H1 (cell line): ENCODE results near the gene MGMT. TPM values are rescaled to one million over a fixed set of nuclear protein-coding genes. Genes with fewer than 3 reads are reported as not detected.

Experiments used
- RFX5 ChIP-seq: IDR thresholded peaks from 2 replicates; pipeline ENCODE4 v1.6.1; 2011; ENCODE audit warnings: low read depth, low read length, improper control_type of control experiment, borderline replicate concordance
- TAF1 ChIP-seq: IDR thresholded peaks from 2 replicates; pipeline ENCODE4 v1.6.1; 2011; ENCODE audit warnings: mild to moderate bottlenecking, low read depth, low read length
- polyA plus RNA-seq, 7 experiments: library from polyadenylated mRNA; depleted of rRNA in 3 of 7; stranded (reverse) in 5 of 7; unstranded in 2 of 7; fragments of >200 nt in 5 of 7; fragments of 200-250 nt in 2 of 7; gene quantifications; 1 replicate in 5 of 7; 2 replicates in 1 of 7; 4 replicates in 1 of 7; pipeline versions ENCODE4 v1.2.1 to v1.2.3, GENCODE V29; 2011 to 2013; ENCODE audit warnings: missing spikeins in 2 of 7, mixed read lengths in 2 of 7
- total RNA-seq: library from RNA; stranded (reverse); fragmentation: NEBNext Ultra II Directional; extraction: Animal tissue kit (Norgen Biotek cat#: 25700); gene quantifications from 2 replicates; pipeline ENCODE4 v1.2.1, GENCODE V29; 2021
- TF ChIP-seq, protein P1 (sequence below): fragments of 300-600 bp; sonication (generic); IDR thresholded peaks from 2 replicates; pipeline ENCODE4 v1.7.1; 2012; ENCODE audit warnings: low read length, moderate library complexity, mild to moderate bottlenecking, inconsistent platforms; ENCODE audit not compliant: insufficient replicate concordance

Gene MGMT
- total and polyA plus RNA-seq, 2 of the 8 experiments (the other 6 are each of a cell fraction or from before 2014, with no cell fraction given), result 9.9 to 10.7 TPM

DNA sequence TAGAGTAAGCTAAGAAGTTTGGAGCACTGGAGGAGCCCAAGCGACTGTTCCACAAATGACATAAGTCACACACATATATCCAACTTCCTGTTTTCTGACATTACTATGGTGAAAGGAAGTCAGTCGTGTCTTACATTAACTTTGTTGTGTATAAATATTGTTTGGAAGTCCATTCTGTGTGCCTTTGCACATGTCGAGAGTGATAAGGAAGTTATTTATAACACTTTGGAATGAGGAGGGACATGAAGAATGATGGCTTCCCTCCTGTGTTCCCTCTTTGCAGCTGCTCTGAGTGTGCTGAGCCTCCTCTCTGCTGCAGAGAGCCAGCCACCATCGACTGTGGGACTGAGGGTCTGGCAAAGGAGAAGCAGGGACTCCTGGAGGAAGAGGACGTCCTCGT lies 40.4 kb upstream of the MGMT start (continued):
- TF ChIP-seq, protein P1, sequence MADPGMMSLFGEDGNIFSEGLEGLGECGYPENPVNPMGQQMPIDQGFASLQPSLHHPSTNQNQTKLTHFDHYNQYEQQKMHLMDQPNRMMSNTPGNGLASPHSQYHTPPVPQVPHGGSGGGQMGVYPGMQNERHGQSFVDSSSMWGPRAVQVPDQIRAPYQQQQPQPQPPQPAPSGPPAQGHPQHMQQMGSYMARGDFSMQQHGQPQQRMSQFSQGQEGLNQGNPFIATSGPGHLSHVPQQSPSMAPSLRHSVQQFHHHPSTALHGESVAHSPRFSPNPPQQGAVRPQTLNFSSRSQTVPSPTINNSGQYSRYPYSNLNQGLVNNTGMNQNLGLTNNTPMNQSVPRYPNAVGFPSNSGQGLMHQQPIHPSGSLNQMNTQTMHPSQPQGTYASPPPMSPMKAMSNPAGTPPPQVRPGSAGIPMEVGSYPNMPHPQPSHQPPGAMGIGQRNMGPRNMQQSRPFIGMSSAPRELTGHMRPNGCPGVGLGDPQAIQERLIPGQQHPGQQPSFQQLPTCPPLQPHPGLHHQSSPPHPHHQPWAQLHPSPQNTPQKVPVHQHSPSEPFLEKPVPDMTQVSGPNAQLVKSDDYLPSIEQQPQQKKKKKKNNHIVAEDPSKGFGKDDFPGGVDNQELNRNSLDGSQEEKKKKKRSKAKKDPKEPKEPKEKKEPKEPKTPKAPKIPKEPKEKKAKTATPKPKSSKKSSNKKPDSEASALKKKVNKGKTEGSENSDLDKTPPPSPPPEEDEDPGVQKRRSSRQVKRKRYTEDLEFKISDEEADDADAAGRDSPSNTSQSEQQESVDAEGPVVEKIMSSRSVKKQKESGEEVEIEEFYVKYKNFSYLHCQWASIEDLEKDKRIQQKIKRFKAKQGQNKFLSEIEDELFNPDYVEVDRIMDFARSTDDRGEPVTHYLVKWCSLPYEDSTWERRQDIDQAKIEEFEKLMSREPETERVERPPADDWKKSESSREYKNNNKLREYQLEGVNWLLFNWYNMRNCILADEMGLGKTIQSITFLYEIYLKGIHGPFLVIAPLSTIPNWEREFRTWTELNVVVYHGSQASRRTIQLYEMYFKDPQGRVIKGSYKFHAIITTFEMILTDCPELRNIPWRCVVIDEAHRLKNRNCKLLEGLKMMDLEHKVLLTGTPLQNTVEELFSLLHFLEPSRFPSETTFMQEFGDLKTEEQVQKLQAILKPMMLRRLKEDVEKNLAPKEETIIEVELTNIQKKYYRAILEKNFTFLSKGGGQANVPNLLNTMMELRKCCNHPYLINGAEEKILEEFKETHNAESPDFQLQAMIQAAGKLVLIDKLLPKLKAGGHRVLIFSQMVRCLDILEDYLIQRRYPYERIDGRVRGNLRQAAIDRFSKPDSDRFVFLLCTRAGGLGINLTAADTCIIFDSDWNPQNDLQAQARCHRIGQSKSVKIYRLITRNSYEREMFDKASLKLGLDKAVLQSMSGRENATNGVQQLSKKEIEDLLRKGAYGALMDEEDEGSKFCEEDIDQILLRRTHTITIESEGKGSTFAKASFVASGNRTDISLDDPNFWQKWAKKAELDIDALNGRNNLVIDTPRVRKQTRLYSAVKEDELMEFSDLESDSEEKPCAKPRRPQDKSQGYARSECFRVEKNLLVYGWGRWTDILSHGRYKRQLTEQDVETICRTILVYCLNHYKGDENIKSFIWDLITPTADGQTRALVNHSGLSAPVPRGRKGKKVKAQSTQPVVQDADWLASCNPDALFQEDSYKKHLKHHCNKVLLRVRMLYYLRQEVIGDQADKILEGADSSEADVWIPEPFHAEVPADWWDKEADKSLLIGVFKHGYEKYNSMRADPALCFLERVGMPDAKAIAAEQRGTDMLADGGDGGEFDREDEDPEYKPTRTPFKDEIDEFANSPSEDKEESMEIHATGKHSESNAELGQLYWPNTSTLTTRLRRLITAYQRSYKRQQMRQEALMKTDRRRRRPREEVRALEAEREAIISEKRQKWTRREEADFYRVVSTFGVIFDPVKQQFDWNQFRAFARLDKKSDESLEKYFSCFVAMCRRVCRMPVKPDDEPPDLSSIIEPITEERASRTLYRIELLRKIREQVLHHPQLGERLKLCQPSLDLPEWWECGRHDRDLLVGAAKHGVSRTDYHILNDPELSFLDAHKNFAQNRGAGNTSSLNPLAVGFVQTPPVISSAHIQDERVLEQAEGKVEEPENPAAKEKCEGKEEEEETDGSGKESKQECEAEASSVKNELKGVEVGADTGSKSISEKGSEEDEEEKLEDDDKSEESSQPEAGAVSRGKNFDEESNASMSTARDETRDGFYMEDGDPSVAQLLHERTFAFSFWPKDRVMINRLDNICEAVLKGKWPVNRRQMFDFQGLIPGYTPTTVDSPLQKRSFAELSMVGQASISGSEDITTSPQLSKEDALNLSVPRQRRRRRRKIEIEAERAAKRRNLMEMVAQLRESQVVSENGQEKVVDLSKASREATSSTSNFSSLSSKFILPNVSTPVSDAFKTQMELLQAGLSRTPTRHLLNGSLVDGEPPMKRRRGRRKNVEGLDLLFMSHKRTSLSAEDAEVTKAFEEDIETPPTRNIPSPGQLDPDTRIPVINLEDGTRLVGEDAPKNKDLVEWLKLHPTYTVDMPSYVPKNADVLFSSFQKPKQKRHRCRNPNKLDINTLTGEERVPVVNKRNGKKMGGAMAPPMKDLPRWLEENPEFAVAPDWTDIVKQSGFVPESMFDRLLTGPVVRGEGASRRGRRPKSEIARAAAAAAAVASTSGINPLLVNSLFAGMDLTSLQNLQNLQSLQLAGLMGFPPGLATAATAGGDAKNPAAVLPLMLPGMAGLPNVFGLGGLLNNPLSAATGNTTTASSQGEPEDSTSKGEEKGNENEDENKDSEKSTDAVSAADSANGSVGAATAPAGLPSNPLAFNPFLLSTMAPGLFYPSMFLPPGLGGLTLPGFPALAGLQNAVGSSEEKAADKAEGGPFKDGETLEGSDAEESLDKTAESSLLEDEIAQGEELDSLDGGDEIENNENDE, result no peak
- TF ChIP-seq RFX5 (no peak), TAF1 (no peak)
